ENCODE measurements around the gene PCDHGA11. TPM values are rescaled to one million over a fixed set of nuclear protein-coding genes. Genes with fewer than 3 reads are reported as not detected.
"Not testable (repeated sequence)": the region's sequence is repeated elsewhere in the genome, so short reads cannot be mapped to it uniquely, and the experiment has no call there.

The PCDHGA11 gene
- total RNA-seq = under 1 TPM; 0.10 to 0.17 TPM

DNA sequence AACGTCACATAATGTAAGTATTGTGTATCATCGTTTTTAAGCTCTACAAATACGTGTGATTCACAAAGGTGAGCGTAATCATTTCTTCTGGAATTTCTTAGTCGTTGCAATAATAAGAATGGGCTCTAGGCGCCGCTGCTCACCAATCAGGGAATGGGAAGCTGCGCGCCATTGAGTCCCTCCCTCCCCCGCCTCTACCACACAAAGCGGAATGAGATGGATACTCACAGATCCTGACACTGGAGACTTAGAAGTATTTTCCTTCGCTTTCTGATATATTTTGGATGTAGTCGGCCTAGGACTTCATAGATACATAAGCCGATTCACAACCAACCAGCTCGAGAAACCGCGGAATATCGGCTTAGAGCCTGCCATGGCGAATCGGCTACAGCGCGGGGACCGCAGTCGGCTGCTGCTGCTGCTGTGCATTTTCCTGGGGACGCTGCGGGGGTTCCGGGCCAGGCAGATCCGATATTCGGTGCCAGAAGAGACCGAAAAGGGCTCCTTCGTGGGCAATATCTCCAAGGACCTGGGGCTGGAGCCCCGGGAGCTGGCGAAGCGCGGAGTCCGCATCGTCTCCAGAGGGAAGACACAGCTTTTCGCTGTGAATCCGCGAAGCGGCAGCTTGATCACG lies at the start of gene PCDHGA11:
Gene PCDHGA11, plus strand, starts transcription at position 197 of the 634 bp plus-strand sequence. Its CDS starts 177 bp downstream, at position 374.
- Mint-ChIP-seq H3K27me3 (ENCODE audit: low read depth) (peaks cover 69% of the 10 kb centered on the region), H3K4me1 (ENCODE audit: low read depth) (peaks cover 3% of the 10 kb centered on the region), H3K9me3 (peaks cover 28% of the 10 kb centered on the region)

DNA sequence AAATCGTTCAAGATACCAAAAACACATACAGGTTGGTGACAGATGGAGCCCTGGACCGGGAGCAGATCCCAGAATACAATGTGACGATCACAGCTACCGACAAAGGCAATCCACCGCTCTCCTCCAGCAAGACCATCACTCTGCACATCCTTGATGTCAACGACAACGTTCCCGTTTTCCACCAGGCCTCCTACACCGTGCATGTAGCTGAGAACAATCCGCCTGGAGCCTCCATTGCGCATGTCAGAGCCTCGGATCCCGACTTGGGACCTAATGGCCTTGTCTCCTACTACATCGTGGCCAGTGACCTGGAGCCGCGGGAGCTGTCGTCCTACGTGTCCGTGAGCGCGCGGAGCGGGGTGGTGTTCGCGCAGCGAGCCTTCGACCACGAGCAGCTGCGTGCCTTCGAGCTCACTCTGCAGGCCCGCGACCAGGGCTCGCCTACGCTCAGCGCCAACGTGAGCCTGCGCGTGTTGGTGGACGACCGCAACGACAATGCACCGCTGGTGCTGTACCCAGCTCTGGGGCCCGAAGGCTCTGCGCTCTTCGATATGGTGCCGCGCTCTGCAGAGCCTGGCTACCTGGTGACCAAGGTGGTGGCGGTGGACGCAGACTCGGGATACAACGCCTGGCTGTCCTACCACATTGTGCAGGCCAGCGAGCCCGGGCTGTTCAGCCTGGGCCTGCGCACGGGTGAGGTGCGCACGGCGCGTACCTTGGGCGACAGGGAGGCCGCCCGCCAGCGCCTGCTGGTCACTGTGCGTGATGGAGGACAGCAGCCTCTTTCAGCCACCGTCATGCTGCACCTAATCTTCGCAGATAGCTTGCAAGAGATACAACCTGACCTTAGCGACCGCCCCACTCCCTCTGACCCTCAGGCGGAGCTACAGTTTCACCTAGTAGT lies 49.0 kb upstream of the PCDHGA11 start:
- peaks cover 4% of the 10 kb centered on the region for H3K4me1 Mint-ChIP-seq (ENCODE audit: low read depth)
- H3K27ac Mint-ChIP-seq = no peak overlapping the region
- H3K27me3 Mint-ChIP-seq (ENCODE audit: low read depth) = peaks cover 66% of the 10 kb centered on the region
- no peak overlapping the region for H3K4me3 Mint-ChIP-seq
- CTCF ChIA-PET = interaction anchor here (0.6 to 1.2 kb wide), 5 partner anchors 9 to 150 kb away, joined by 3 to 4 read pairs (median 3); partner anchors contain the start of gene PCDHGA4
- H3K36me3 Mint-ChIP-seq (ENCODE audit: low read depth) = peaks cover 9% of the 10 kb centered on the region
- intact Hi-C loops (cut with micrococcal nuclease) = loop anchor here (5.0 to 10.0 kb wide), 3 partner anchors 35 to 157 kb away; partner anchors contain the start of genes PCDHB13, PCDHGA11 and PCDHGB6
- no peak for DNase-seq
- H3K9me3 Mint-ChIP-seq = peaks cover 24% of the 10 kb centered on the region

More for the DNA sequence above, at the start of gene PCDHGA11:
- peak within 1 kb of the TSS; percentile 77 for H3K4me3 Mint-ChIP-seq
- CTCF ChIA-PET = interaction anchor here (0.7 to 2.2 kb wide), 26 partner anchors 8 to 249 kb away, joined by 3 to 34 read pairs (median 4); partner anchors contain the start of genes PCDHGA10, PCDHGA12, PCDHGA5 and PCDHGA6
- DNase-seq = peak; percentile 71
- H3K36me3 Mint-ChIP-seq (ENCODE audit: low read depth) = peaks cover 25% of the 10 kb centered on the region
- intact Hi-C loops (cut with micrococcal nuclease) = loop anchor here (1.0 to 5.0 kb wide), 4 partner anchors 49 to 103 kb away; partner anchors contain the start of genes PCDHGA6, PCDHGB3 and PCDHGC3
- H3K27ac Mint-ChIP-seq = no peak within 1 kb of the TSS

DNA sequence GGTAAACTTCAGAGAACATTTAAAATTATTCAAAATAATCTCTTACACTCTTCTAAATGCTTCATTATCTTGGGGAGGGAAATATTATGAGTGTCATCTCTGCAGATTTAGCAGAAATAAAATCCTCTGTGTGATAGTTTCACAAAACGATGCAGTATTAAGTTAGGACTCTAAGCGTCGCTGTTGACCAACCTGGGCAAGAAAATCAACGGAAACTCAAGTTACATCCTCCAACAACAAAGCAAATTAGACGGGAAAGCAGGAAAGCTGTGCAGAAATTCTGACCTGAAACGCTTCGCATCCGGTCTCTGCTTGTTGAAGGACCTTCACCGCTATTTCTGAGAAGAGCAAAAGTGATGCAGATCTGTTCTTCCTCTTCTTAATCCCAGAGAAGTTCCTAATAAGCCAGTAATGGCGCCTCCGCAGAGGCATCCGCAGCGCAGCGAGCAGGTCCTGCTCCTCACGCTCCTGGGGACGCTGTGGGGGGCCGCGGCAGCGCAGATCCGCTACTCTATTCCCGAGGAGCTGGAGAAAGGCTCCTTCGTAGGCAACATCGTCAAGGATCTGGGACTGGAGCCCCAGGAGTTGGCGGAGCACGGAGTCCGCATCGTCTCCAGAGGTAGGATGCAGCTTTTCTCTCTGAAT lies 47.1 kb upstream of the PCDHGA11 start, which contains the start of gene PCDHGA6:
Gene PCDHGA6, plus strand, starts transcription at position 219 of the 645 bp plus-strand sequence. Its CDS starts 193 bp downstream, at position 412.
- CTCF ChIA-PET = interaction anchor here (1.0 to 1.2 kb wide), 2 partner anchors 10 to 47 kb away, joined by 3 to 4 read pairs; partner anchors contain the start of genes PCDHGA11 and PCDHGA5
- Mint-ChIP-seq H3K27me3 (ENCODE audit: low read depth) (peaks cover 57% of the 10 kb centered on the region), H3K4me1 (ENCODE audit: low read depth) (peaks cover 4% of the 10 kb centered on the region), H3K9me3 (peaks cover 28% of the 10 kb centered on the region), H3K27ac (no peak within 1 kb of the TSS), H3K4me3 (peak within 1 kb of the TSS; percentile 51), H3K36me3 (ENCODE audit: low read depth) (peaks cover 11% of the 10 kb centered on the region)
- intact Hi-C loops (cut with micrococcal nuclease) = loop anchor here (5.0 to 10.0 kb wide), 3 partner anchors 34 to 159 kb away; partner anchors contain the start of genes PCDHB13, PCDHGA11 and PCDHGB6
- DNase-seq = no peak

DNA sequence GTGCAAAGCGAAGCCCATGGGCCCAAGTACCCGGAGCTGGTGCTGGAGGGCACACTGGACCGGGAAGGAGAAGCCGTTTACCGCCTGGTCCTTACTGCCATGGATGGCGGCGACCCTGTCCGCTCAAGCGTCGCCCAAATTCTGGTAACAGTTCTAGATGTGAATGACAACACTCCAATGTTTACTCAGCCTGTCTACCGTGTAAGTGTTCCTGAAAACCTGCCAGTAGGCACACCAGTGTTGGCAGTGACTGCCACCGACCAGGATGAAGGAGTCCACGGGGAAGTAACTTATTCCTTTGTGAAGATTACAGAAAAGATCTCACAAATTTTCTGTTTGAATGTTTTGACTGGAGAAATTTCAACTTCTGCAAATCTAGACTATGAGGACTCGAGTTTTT lies 46.2 kb upstream of the PCDHGA11 start:
- Mint-ChIP-seq H3K27me3 (ENCODE audit: low read depth) (peaks cover 57% of the 10 kb centered on the region), H3K4me3 (no peak overlapping the region), H3K4me1 (ENCODE audit: low read depth) (peaks cover 4% of the 10 kb centered on the region), H3K27ac (no peak overlapping the region), H3K36me3 (ENCODE audit: low read depth) (peaks cover 11% of the 10 kb centered on the region), H3K9me3 (peaks cover 29% of the 10 kb centered on the region)
- intact Hi-C loops (cut with micrococcal nuclease) = loop anchor here (5.0 to 10.0 kb wide), 3 partner anchors 33 to 160 kb away; partner anchors contain the start of genes PCDHB13, PCDHGA11 and PCDHGB6
- CTCF ChIA-PET = interaction anchor here (1.0 to 1.2 kb wide), 2 partner anchors 11 to 46 kb away, joined by 3 to 4 read pairs; partner anchors contain the start of genes PCDHGA11 and PCDHGA5
- DNase-seq = no peak

DNA sequence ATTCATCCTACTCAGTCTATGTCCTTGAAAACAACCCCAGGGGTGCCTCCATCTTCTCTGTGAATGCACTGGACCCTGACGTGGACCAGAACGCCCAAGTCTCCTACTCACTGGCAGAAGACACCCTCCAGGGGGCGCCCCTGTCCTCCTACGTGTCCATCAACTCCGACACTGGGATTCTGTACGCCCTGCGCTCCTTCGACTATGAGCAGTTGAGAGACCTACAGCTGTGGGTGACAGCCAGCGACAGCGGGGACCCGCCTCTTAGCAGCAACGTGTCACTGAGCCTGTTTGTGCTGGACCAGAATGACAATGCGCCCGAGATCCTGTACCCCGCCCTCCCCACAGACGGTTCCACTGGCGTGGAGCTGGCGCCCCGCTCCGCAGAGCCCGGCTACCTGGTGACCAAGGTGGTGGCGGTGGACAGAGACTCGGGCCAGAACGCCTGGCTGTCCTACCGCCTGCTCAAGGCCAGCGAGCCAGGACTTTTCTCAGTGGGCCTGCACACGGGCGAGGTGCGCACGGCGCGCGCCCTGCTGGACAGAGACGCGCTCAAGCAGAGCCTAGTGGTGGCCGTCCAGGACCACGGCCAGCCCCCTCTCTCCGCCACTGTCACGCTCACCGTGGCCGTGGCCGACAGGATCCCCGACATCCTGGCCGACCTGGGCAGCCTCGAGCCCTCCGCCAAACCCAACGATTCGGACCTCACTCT lies 45.3 kb upstream of the PCDHGA11 start:
- H3K27ac Mint-ChIP-seq; DNase-seq; H3K4me1 Mint-ChIP-seq (ENCODE audit: low read depth); H3K4me3 Mint-ChIP-seq: not testable (repeated sequence)
- intact Hi-C loops (cut with micrococcal nuclease) = loop anchor here (10.0 kb wide), 1 partner anchor 161 kb away; the partner anchor contains the start of gene PCDHB13
- Mint-ChIP-seq H3K27me3 (ENCODE audit: low read depth) (peaks cover 51% of the 10 kb centered on the region), H3K36me3 (ENCODE audit: low read depth) (peaks cover 11% of the 10 kb centered on the region), H3K9me3 (peaks cover 29% of the 10 kb centered on the region)
- CTCF ChIA-PET = interaction anchor here (0.7 kb wide), 1 partner anchor 12 kb away, joined by 4 read pairs; the partner anchor contains the start of gene PCDHGB4

DNA sequence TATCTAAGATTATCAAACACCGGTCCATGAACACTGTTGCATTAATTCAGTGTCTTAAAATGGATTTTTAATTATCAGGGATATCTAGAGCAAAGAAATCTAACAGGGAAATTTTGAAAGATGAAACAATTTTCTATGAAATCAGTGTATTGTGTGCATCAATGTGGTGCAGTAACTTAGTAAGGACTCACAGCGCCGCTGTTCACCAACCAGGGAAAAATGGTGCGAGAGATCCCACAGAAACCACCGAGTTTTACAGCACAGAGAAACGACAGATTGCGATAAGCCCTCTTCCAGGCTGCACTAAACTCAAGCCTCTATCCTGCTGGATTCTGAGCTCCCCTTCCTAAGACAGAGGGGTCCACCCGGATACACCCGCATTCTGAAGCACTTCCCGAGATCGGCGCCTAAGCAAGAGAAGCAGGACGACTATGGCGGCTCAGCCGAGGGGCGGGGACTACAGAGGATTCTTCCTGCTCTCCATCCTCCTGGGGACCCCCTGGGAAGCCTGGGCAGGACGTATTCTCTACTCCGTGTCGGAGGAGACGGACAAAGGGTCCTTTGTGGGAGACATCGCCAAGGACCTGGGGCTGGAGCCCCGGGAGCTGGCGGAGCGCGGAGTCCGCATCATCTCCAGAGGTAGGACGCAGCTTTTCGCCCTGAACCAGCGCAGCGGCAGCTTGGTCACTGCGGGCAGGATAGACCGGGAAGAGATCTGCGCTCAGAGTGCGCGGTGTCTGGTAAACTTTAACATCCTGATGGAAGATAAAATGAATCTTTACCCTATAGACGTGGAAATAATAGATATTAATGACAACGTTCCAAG lies 38.2 kb upstream of the PCDHGA11 start, which contains the start of gene PCDHGA7:
Gene PCDHGA7, plus strand, starts transcription at position 274 of the 826 bp plus-strand sequence. Its CDS starts 158 bp downstream, at position 432.
- H3K4me3 Mint-ChIP-seq = peak within 1 kb of the TSS; percentile 66
- H3K36me3 Mint-ChIP-seq (ENCODE audit: low read depth) = peaks cover 9% of the 10 kb centered on the region
- intact Hi-C loops (cut with micrococcal nuclease) = no loop called here
- H3K27ac Mint-ChIP-seq = no peak within 1 kb of the TSS
- DNase-seq = no peak
- CTCF ChIA-PET = no interaction called here
- no peaks in the 10 kb centered on the region for H3K4me1 Mint-ChIP-seq (ENCODE audit: low read depth)
- peaks cover 66% of the 10 kb centered on the region for H3K27me3 Mint-ChIP-seq (ENCODE audit: low read depth)
- peaks cover 15% of the 10 kb centered on the region for H3K9me3 Mint-ChIP-seq

DNA sequence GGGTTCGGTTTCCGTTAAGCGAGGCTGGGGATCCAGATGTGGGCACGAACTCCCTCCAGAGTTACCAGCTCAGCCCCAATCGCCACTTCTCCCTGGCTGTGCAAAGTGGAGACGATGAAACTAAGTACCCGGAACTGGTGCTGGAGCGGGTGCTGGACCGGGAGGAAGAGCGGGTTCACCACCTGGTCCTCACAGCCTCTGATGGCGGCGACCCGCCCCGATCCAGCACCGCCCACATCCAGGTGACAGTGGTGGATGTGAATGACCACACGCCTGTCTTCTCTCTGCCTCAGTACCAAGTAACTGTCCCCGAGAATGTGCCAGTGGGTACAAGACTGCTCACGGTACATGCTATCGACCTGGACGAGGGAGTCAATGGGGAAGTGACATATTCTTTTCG lies 37.5 kb upstream of the PCDHGA11 start:
- intact Hi-C loops (cut with micrococcal nuclease) = no loop called here
- CTCF ChIA-PET = no interaction called here

DNA sequence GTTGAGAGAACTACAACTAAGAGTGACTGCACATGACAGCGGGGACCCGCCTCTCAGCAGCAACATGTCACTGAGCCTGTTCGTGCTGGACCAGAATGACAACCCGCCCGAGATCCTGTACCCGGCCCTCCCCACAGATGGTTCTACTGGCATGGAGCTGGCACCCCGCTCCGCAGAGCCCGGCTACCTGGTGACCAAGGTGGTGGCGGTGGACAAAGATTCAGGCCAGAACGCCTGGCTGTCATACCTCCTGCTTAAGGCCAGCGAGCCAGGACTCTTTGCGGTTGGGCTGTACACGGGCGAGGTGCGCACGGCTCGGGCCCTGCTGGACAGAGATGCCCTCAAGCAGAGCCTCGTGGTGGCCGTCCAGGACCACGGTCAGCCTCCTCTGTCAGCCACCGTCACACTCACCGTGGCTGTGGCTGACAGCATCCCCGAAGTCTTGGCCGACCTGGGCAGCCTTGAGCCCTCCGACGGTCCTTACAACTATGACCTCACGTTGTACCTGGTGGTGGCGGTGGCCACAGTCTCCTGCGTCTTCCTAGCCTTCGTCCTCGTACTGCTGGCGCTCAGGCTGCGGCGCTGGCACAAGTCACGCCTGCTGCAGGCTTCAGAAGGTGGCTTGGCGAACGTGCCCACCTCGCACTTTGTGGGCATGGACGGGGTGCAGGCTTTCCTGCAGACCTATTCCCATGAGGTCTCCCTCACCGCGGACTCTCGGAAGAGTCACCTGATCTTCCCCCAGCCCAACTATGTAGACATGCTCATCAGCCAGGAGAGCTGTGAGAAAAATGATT lies 36.2 kb upstream of the PCDHGA11 start:
- intact Hi-C loops (cut with micrococcal nuclease) = no loop called here
- H3K4me3 Mint-ChIP-seq = no peak overlapping the region
- DNase-seq = no peak
- H3K27me3 Mint-ChIP-seq (ENCODE audit: low read depth) = peaks cover 73% of the 10 kb centered on the region
- no peak overlapping the region for H3K27ac Mint-ChIP-seq
- CTCF ChIA-PET = interaction anchor here (0.9 kb wide), 1 partner anchor 36 kb away, joined by 4 read pairs; the partner anchor contains the start of gene PCDHGA11
- peaks cover 21% of the 10 kb centered on the region for H3K9me3 Mint-ChIP-seq
- no peaks in the 10 kb centered on the region for H3K4me1 Mint-ChIP-seq (ENCODE audit: low read depth)
- peaks cover 10% of the 10 kb centered on the region for H3K36me3 Mint-ChIP-seq (ENCODE audit: low read depth)

More for the DNA sequence above, 37.5 kb upstream of the PCDHGA11 start:
- Mint-ChIP-seq H3K27ac (no peak overlapping the region), H3K9me3 (peaks cover 16% of the 10 kb centered on the region), H3K4me3 (no peak overlapping the region), H3K27me3 (ENCODE audit: low read depth) (peaks cover 69% of the 10 kb centered on the region), H3K36me3 (ENCODE audit: low read depth) (peaks cover 7% of the 10 kb centered on the region), H3K4me1 (ENCODE audit: low read depth) (no peaks in the 10 kb centered on the region)
- DNase-seq = no peak

DNA sequence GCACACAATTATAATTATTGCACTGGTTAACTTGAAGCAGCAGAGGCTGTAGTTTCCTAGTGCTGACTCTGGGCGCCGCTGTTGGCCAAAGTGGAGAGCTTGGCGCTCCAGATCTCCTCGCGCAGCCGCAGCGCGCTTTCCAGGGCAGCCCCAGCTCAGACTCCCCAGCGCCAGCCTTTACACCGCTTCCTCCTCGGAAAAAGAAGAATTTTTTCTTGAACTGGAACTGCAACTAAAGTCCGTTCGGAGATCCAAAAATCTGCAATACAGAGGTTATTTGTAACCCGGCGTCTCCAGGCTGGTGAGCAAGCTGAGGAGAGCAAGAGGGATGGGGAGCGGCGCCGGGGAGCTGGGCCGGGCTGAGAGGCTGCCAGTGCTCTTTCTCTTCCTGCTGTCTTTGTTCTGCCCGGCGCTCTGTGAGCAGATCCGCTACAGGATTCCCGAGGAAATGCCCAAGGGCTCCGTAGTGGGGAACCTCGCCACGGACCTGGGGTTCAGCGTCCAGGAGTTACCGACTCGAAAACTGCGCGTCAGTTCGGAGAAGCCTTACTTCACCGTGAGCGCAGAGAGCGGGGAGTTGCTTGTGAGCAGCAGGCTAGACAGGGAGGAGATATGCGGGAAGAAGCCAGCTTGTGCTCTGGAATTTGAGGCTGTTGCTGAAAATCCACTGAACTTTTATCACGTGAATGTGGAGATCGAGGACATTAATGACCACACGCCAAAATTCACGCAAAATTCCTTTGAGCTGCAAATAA lies 33.1 kb upstream of the PCDHGA11 start, which contains the start of gene PCDHGB4:
Gene PCDHGB4, plus strand, starts transcription at position 142 of the 755 bp plus-strand sequence. Its CDS starts 187 bp downstream, at position 329.
- H3K27ac Mint-ChIP-seq; intact Hi-C loops (cut with micrococcal nuclease); H3K4me1 Mint-ChIP-seq (ENCODE audit: low read depth): not testable (repeated sequence)
- DNase-seq = peak; percentile 39
- peaks cover 31% of the 10 kb centered on the region for H3K9me3 Mint-ChIP-seq
- CTCF ChIA-PET = interaction anchor here (0.6 to 2.4 kb wide), 7 partner anchors 10 to 91 kb away, joined by 3 to 8 read pairs (median 4); partner anchors contain the start of genes PCDHGA11, PCDHGB3 and PCDHGB5
- peak within 1 kb of the TSS; percentile 54 for H3K4me3 Mint-ChIP-seq
- H3K27me3 Mint-ChIP-seq (ENCODE audit: low read depth) = peaks cover 75% of the 10 kb centered on the region
- peaks cover 18% of the 10 kb centered on the region for H3K36me3 Mint-ChIP-seq (ENCODE audit: low read depth)
